22Rv1 (cell line): ENCODE data around the gene PTPRZ1.

ENCODE experiments used
- ZFX ChIP-seq: fragments of 450-650 bp; IDR thresholded peaks from 2 replicates; pipeline ENCODE4 v1.6.1; 2017; ENCODE audit warnings: antibody characterized with exemption, borderline replicate concordance
- TF ChIP-seq, protein P1 (sequence below): fragments of 450-650 bp; IDR thresholded peaks from 2 replicates; pipeline ENCODE4 v1.5.1; 2017; ENCODE audit warnings: mild to moderate bottlenecking

DNA sequence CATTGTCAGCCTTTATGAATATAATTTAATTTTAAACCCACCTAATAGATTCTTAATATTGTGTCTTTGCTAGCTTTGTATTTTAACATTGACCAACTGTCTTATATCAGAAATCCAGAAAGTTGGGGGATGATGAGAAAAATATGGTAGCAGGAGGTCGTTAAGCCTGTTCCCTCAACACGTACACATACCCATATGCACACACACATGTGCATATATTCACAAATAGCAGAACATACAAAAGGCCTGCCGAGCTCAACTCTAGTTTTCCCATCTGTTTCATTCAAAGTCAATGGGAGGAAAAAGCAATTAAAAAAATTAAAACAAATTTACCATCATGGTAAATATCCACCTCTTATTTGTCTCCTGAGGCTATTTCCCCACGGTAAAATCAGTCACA lies 25.9 kb upstream of the PTPRZ1 start:
- TF ChIP-seq, protein P1, sequence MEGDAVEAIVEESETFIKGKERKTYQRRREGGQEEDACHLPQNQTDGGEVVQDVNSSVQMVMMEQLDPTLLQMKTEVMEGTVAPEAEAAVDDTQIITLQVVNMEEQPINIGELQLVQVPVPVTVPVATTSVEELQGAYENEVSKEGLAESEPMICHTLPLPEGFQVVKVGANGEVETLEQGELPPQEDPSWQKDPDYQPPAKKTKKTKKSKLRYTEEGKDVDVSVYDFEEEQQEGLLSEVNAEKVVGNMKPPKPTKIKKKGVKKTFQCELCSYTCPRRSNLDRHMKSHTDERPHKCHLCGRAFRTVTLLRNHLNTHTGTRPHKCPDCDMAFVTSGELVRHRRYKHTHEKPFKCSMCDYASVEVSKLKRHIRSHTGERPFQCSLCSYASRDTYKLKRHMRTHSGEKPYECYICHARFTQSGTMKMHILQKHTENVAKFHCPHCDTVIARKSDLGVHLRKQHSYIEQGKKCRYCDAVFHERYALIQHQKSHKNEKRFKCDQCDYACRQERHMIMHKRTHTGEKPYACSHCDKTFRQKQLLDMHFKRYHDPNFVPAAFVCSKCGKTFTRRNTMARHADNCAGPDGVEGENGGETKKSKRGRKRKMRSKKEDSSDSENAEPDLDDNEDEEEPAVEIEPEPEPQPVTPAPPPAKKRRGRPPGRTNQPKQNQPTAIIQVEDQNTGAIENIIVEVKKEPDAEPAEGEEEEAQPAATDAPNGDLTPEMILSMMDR: no peak
- TF ChIP-seq ZFX: no peak
